ENCODE results near the gene CAMK1D.
A peak's percentile ranks its signal among the peaks of the same experiment; 100 is the strongest.
"Not testable (repeated sequence)": the region's sequence is repeated elsewhere in the genome, so short reads cannot be mapped to it uniquely, and the experiment has no call there.

CAMK1D gene

DNA sequence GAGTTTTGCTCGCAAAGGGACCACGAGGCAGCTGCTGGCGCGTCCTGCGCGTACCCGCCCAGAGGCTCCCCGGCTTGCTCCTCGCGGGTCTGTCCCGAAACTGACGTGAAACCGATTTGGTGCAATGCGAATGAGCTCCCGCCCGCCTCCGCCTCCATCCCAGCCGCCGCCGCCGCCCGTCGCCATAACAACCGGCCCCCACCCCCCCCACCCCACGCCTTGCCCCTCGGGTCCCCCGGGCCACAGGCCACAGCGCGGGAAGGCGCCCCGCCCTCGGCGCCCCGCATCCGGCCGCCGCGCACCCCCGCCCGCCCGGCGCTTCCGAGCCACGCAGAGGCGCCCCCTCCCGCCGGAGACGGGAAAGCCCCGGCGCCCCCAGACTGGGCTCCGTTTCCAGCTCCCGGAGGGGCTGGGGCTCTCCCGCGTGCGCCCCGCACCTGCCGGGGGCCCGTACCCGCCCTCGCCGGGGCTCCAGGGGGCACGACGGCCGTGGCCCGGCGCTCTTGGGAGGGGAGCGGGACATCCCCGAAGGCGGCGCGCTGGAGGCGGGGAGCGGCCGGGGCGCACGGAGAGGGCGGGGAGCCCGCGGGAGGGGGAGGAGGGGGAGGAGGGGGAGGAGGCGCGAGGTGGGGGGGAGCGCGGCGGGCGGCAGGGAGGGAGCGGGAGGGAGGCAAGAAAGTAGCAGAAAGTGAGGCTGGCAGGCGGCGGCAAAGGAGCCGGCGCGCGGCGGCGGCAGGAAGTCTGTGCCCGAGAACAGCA, at the start of gene CAMK1D:
Gene CAMK1D (plus strand): TSS at position 678 of the 759 bp plus-strand sequence.
- peak; percentile 41 for DNase-seq

DNA sequence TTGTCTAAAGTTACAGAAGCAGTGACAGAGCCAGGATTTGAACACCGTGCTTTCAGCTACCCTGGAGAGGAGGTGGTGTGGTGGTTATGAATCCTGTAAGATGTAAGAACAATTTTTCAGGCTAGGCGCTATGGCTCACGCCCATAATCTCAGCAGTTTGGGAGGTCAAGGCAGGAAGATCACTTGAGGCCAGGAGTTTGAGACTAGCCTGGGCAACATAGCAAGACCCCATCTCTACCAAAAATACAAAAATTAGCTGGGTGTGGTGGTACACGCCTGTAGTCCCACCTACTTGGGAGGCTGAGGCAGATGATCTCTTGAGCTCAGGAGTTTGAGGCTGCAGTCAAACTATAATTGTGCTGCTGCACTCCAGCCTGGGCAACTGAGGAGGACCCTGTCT, 48.3 kb upstream of the CAMK1D start:
- DNase-seq: not testable (repeated sequence)

GRCh38 chr10:12308057-12308456, 41.3 kb upstream of the CAMK1D start:
- DNase-seq: no peak

DNA sequence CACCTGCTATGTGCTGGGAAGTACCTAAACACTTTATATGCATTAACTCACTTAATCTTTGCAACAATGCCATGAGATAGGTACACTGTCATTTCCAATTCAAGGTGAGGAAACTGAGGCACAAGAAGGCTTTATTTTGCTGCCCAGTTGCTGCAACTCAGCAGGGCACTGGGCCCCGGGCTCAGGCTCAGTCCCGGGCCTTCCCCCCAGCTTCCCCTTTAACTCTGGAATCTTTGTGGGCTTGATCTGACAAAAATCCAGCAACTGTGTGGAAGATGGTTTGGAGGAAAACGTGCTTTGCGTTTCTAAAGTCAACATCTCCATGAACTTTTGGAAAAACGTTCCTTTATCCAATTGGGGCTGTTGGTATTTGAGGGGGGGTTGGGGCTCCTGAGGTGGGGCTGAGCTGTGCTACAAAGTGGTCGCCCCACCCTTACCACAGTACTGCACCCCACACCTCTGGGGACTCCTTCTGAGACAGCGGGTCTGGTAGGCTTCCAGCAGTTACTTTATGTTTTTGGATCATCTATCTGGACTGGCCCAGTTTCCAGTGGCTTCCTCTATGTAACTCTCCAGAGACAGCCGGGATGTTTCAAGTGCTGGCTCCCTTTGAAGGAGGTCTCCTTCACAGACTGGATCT, 40.5 kb upstream of the CAMK1D start:
- no peak for DNase-seq

DNA sequence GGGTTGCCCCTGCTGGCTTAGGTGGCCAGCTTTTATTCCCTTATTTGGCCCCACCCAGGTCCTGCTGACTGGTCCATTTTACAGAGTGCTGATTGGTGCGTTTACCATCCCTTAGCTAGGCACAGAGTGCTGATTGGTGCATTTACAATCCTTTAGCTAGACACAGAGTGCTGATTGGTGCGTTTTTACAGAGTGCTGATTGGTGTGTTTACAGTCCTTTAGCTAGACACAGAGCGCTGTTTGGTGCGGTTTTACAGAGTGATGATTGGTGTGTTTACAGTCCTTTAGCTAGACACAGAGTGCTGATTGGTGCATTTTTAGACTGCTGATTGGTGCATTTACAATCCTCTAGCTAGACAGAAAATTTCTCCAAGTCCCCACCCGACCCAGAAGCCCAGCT, 39.6 kb upstream of the CAMK1D start:
- DNase-seq: not testable (repeated sequence)

- no peak for DNase-seq
Observed at GRCh38 chr10:12314836-12315235, 34.5 kb upstream of the CAMK1D start.

DNA sequence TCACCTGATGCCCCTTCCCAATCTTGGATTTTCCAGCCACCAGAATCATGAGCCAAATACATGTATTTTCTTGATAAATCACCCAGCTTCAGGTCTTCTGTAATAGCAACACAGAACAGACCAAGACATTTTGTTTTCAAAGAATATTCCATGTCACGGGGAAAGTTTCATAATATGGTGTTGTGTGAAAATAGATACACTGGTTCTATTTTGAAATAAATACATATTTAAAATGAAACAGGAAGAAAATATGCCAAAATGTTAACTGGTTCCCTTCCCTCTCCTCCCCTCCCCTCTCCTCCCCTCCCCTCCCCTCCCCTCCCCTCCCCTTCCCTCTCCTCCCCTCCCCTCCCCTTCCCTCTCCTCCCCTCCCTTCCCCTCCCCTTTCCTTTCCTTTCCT, 30.3 kb upstream of the CAMK1D start:
- DNase-seq: no peak

DNA sequence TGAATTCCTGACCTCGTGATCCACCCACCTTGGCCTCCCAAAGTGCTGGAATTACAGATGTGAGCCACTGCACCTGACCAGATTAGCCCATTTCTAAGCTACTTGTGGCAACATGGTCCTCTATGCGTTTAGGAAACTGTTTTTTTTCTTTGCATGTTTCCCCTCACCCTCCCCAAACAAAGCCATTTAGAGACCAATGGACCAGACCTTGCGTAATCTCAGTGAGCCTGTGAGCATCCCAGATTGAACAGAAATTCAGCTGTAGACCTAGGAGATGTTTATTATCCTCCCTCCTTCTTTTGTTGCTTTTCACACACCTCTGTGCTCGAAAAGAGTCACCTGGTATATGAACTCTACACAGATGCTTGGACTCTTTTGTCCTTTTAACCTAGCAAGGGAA, 28.5 kb upstream of the CAMK1D start:
- DNase-seq: no peak

DNA sequence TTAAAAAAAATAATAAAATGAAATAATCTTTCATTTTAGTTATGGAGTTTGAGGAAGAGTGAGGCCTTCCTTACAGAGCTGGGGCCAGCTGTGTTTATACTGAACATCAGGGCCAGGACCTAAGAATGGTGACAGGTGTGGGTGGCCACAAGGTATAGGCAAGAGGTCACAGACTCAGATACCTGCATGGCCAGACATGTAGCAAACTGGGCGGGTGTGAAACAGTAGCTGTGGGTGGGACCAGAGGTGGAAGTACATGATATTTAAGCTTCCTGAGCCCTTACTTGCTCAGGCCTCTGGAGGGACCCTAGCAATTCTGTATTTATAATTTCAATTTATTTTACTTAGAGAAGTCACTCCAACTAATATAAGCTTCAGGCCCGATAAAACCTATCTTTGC, 27.7 kb upstream of the CAMK1D start:
- DNase-seq: no peak

- DNase-seq: no peak
Observed at GRCh38 chr10:12322583-12323131, 26.7 kb upstream of the CAMK1D start.

GRCh38 chr10:12324530-12324929, 24.8 kb upstream of the CAMK1D start:
- DNase-seq: no peak

DNA sequence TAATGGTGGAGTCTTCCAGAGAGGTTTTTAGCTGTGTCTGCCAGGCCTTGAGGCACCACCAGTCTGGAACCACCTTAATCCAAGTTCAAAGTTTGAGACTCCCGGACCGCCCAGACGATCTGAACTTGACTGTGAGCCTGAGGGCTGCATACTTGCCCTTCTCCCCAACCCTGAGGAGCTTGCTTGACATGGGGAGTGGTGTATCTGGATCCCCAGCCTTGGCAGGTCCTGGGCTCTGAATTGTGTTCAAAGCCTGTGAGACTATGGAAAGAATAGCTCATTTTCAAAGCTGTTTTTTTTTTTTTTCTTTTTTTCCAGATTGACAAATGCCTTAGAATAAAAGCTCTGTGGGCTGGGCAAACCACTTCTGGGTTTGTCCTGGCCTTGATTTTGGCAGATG, 22.3 kb upstream of the CAMK1D start:
- no peak for DNase-seq

- no peak for DNase-seq
Observed at GRCh38 chr10:12327476-12327875, 21.9 kb upstream of the CAMK1D start.

GRCh38 chr10:12328312-12328711, 21.0 kb upstream of the CAMK1D start:
- not testable (repeated sequence) for DNase-seq

DNA sequence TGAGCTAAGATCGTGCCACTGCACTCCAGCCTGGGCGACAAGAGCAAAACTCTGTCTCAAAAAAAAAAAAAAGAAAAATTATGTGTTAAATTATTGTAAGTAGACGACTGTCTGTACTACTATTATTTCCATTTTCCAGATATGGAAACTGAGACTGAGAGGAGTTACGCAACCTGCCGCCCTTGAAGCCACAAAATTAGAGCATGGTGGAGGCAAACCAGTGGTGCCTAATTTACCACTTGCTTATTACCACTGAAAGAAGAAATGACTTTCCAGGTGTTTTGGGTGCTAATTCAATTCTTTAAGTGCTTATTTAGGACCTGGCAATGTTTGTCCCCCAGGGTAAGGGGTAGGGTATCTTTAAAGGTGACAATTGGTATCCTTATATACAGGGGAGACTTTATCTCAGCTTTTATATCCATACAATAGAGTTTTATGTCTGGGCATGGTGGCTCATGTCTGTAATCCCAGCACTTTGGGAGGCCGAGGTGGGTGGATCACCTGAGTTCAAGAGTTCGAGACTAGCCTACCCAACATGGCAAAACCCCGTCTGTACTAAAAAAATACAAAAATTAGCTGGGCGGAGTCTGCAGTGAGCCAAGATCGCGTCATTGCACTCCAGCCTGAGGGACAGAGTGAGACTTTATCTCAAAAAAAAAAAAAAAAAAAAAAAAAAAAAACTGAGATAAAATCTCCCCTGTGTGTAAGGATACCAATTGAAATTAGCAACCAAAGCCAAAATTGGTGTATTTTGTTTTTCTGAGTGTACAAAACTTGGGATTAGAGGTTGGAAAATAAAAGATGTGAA, 16.6 kb upstream of the CAMK1D start:
- no peak for DNase-seq

DNA sequence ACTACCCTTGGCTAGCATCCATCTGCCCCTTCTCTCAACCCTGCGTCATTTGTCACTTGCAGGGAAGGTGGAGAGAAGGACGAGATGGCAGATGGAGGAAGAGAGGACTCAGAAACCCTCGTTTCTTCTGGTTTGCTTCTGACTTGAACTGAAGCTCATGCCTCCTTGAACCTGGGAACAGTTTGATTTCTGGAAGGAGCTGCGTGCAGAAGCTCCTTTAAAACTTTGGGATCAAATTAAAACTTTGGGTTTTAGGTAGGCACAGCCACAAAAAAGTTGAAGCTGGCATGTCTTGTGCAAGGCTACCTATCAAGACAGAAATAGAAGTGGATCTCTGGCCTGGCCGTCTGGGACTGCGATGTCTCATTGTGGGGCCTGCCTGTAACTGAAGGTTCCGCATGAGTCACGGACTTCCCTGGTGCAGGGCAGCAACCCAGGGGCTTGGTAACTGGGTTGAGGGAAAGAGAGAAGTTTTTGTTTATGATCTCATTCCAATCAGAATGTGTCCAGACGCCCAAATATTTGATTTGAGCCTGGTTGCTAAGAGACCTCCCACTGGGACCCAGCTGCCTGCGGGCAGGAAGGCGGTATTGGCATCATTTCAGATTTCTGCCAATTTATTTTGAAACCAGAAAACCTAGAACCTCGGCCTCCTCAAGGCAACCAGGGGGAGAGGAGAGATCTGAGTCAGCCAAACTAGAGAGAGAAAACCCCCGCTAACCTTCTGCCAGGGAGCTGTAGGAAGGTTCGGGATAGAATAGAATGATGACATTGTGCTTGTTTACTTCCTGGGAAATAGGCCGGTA, 15.8 kb upstream of the CAMK1D start:
- no peak for DNase-seq

GRCh38 chr10:12334186-12334530, 15.2 kb upstream of the CAMK1D start:
- DNase-seq: no peak

DNA sequence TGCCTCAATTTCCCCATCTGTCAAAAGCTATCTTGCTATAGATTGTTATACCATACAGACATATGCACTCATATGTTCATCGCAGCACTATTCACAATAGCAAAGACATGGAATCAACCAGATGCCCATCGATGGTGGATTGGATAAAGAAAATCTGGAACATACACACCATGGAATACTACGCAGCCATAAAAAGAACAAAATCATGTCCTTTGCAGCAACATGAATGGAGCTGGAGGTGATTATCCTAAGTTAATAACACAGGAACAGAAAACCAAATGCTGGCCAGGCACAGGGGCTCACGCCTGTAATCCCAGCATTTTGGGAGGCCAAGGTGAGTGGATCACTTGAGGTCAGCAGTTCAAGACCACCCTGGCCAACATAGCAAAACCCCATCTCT, 14.2 kb upstream of the CAMK1D start:
- not testable (repeated sequence) for DNase-seq

GRCh38 chr10:12337453-12338372, 11.6 kb upstream of the CAMK1D start:
- no peak for DNase-seq

DNA sequence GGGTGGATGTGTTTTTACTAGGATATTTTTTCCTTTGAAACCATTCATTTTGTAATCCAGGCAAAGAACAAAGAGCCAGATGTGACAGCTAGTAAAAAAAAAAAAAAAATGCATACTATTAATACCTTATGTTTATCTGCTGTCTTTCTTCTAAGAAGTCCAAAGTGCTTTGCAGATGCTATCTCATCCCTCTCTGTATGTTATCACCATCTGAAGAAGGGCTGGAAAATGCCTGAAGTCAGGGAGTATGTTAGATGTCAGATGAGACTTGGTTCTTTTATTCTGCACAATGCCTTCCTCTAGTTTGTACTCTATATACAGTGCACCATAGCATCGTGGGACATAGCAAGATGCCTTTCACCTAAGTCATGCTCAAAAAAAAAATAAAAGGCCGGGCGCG, 10.4 kb upstream of the CAMK1D start:
- no peak for DNase-seq

DNA sequence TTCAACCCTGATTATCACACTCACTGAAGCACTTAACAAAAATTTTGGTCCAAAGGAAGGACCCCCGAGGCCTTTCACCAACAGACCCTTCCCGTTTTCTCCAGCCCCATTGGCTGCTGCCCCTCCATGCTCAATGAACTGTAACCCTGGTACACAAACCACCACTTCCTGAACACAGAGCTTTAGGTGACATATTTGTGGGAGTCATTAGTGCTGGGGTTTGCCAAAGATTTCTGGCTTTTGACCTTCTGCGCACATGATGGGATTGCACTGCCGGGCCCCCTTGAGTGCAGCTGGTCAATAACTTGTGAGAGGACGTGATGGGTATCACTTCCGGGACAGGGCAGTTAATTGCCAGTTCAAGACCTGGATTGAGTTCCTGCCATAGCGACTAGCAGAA, 9.0 kb upstream of the CAMK1D start:
- DNase-seq: no peak

DNA sequence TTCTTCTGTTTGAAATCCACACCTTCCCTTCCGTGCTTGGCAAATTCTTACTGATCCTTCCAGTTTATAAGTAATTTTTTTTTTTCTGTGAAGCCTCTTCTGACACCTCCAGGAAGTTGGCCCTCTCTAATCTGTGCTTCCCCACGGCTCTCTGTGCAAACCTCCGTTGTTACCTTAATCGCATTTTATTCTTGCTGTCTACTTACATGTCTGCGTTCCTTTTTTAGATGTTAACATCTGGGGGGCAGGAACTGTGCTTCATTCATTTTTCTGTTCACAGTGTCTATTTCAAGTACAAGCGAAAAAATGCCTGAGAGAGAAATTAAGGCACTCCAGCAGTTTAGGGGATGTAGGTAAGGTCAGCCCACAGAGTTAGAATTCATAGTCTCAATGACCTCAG, 8.4 kb upstream of the CAMK1D start:
- no peak for DNase-seq
